GM18508 (cell line): ENCODE measurements around the gene PGAP1.

Source experiments
- ATAC-seq: cut with Tn5 transposase; IDR thresholded peaks from one replicate; pipeline ENCODE4 v1.9.1; 2021; ENCODE audit warnings: moderate number of reproducible peaks; ENCODE audit not compliant: insufficient read depth, unreplicated experiment

Gene PGAP1

GRCh38 chr2:196821195-196821594 lies 105.3 kb downstream of the PGAP1 start:
- ATAC-seq: no peak

DNA sequence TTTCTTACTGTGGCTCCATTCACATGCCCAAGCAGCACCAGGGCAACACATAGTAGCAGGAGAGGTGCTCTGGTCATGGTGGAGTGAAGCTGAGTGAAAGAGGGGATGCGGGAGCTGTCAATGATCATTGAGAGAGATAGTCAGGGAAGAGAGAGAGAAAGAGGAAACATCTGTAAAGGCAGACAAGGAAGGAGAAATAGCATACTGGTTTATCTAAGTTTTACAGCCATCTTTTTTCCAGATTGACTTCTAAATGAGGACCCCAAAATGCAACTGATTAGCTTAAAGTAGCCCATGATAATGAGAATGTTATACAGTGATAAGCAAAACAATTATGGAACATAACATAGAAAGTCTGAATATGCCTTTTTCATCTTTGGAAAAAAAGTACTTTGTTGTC lies 117.2 kb downstream of the PGAP1 start, which contains the start of gene C2orf66:
C2orf66 (minus strand) TSS at position 96 of the 400 bp plus-strand sequence; CDS start at position 77, 19 bp downstream.
- no peak for ATAC-seq

GRCh38 chr2:196808083-196808665 lies 118.3 kb downstream of the PGAP1 start:
- ATAC-seq: no peak

DNA sequence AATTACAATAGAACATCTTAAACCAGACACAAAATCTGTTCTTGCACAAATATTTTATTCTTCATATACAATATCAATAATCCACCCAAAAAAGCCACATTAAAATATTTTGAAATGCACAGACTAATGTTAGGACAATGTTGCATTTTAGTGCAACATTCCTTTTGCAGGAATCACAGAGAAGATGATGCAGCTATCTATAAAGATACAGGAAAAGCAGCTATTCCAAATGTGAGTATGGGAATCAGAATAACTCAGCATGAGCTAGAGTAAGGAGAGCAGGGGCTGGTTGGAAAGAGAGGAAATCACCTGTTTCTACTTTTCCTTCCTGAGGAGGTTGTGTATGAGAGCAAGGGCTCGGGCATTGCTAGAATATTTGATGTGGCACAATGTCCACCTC lies 122.1 kb downstream of the PGAP1 start:
- no peak for ATAC-seq

GRCh38 chr2:196802401-196802800 lies 124.1 kb downstream of the PGAP1 start:
- no peak for ATAC-seq

- ATAC-seq: no peak
These were observed 124.7 kb downstream of the PGAP1 start for GRCh38 chr2:196801674-196802261.

- no peak for ATAC-seq
These were observed 127.5 kb downstream of the PGAP1 start for GRCh38 chr2:196798980-196799379.

GRCh38 chr2:196792865-196793264 lies 133.6 kb downstream of the PGAP1 start:
- no peak for ATAC-seq

DNA sequence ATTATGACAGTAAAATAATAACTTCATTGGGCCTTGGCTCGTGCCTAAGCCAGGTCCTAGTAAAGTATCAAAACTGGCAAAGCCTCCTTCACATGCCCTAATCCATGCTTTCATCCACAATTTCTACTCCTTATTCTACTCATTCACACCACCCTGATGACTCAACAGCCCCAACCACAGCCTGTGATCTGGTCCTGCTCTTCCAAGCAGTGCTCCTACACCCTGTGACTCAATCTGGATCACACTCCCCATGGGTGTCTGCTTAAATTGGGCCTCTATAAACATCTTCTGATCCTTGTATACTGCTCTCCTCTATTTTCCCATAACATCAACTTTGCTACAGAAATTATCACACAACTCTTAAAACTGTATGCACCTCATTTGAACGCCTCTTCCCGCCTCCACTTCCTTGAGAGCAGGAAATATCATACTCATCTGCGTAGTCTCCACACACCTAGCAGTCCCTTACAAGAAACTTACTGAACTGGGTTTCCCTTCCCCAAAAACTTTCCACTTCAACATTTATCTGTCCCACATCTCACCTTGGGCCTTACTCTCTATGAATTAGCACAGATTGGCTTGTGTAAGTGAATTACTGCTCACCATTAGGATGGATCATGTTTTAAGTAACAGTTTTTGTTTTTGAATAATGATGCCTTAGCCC lies 142.9 kb downstream of the PGAP1 start:
- ATAC-seq: no peak
